Naive thymus-derived CD8-positive, alpha-beta T cell (primary cell): ENCODE measurements around the gene HES3. TPM values are rescaled to one million over a fixed set of nuclear protein-coding genes. Genes with fewer than 3 reads are reported as not detected.
"Not testable (repeated sequence)": the region's sequence is repeated elsewhere in the genome, so short reads cannot be mapped to it uniquely, and the experiment has no call there.

Source experiments
- ATAC-seq, 2 donors: fragments of 150-1000 bp; cut with Tn5 transposase in 1 of 2; sonication (Bioruptor Pico), chemical (Tn5 transposase) in 1 of 2; 1 replicate in 1 of 2; 2 replicates in 1 of 2; pipeline ENCODE4 v1.10.0; 2021; ENCODE audit warnings: mild to moderate bottlenecking in 2 of 2, moderate library complexity in 2 of 2
- POLR2A ChIA-PET: fragments of 350-600 bp; sonication (Branson Sonifier 250); formaldehyde crosslinking; loops from one replicate; lab custom pipeline; 2021; ENCODE audit warnings: antibody characterized with exemption; lab: Charles Lee
- DNase-seq, 10 donors: peaks; one replicate each; pipeline versions ENCODE4 v3.0.0 to v3.0.0-alpha.2; 2020 to 2022
- H3K27ac Mint-ChIP-seq, 10 donors: one replicate each; pipeline ENCODE4 v1.8.0; 2020 to 2022; ENCODE audit warnings: mild to moderate bottlenecking in 10 of 10, mixed read lengths in 10 of 10, moderate library complexity in 4 of 10, inconsistent platforms in 1 of 10
- H3K27me3 Mint-ChIP-seq, 5 donors: one replicate each; pipeline ENCODE4 v1.8.0; 2021 to 2022; ENCODE audit warnings: mixed read lengths in 5 of 5
- H3K36me3 Mint-ChIP-seq, 3 donors: one replicate each; pipeline ENCODE4 v1.8.0; 2020 to 2022; ENCODE audit warnings: mixed read lengths in 3 of 3, mild to moderate bottlenecking in 2 of 3, inconsistent platforms in 1 of 3
- H3K4me1 Mint-ChIP-seq, 4 donors: one replicate each; pipeline ENCODE4 v1.8.0; 2021 to 2022; ENCODE audit warnings: mixed read lengths in 4 of 4
- H3K4me3 Mint-ChIP-seq, 10 donors: one replicate each; pipeline ENCODE4 v1.8.0; 2020 to 2022; ENCODE audit warnings: mild to moderate bottlenecking in 10 of 10, mixed read lengths in 10 of 10, moderate library complexity in 6 of 10, inconsistent platforms in 1 of 10
- H3K9me3 Mint-ChIP-seq, 9 donors: one replicate each; pipeline ENCODE4 v1.8.0; 2020 to 2022; ENCODE audit warnings: mixed read lengths in 9 of 9, mild to moderate bottlenecking in 3 of 9, inconsistent platforms in 1 of 9, moderate library complexity in 1 of 9
- polyA plus RNA-seq, 3 donors: library from polyadenylated mRNA; unstranded; fragments of 300-500 nt; fragmentation: Illumina TruSeq; gene quantifications; one replicate each; pipeline ENCODE4 v1.2.3, GENCODE V29; 2021
- total RNA-seq, 8 experiments: library from RNA in 2 of 8; stranded (reverse) in 2 of 8; gene quantifications; one replicate each; pipeline ENCODE4 v1.2.3 and lab custom pipeline; 2021 to 2026

HES3 gene
- total and polyA plus RNA-seq, 5 experiments from 2014 or later: not detected

DNA sequence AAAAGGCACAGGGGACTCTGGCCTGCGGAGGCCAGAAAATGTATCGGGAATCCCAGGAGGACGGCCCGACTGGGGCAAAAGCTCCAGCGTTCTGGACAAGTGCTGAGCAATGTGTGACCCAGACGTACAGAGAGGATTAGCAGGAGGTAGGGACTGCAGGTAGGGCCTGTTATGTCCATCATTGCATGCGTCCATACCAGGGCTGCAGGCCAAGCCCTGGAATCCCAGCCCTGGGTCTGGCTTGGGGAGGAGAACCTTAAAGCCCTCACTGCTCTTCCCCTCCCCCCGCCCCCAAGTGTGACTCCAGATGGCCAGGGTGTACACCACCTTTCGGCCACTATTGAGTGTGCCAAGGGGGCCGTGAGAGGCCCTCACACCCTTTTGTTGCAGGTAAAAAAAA is 36.1 kb upstream of the HES3 start:
- no peak for ATAC-seq
- peak overlapping the region in 6 of 10 donors; percentile 10 to 52 (median 34) for H3K4me3 Mint-ChIP-seq
- peaks cover 0 to 20% (median 10%) of the 10 kb centered on the region in 4 donors for H3K4me1 Mint-ChIP-seq
- DNase-seq: no peak
- H3K9me3 Mint-ChIP-seq: no peaks in the 10 kb centered on the region
- peaks cover 6 to 53% (median 20%) of the 10 kb centered on the region in 5 donors for H3K27me3 Mint-ChIP-seq
- H3K27ac Mint-ChIP-seq: no peak overlapping the region
- POLR2A ChIA-PET: interaction anchor here (0.7 to 1.0 kb wide), 3 partner anchors 9 to 81 kb away, joined by 3 to 5 read pairs (median 4); no protein-coding TSS in a partner anchor
- no peaks in the 10 kb centered on the region for H3K36me3 Mint-ChIP-seq

DNA sequence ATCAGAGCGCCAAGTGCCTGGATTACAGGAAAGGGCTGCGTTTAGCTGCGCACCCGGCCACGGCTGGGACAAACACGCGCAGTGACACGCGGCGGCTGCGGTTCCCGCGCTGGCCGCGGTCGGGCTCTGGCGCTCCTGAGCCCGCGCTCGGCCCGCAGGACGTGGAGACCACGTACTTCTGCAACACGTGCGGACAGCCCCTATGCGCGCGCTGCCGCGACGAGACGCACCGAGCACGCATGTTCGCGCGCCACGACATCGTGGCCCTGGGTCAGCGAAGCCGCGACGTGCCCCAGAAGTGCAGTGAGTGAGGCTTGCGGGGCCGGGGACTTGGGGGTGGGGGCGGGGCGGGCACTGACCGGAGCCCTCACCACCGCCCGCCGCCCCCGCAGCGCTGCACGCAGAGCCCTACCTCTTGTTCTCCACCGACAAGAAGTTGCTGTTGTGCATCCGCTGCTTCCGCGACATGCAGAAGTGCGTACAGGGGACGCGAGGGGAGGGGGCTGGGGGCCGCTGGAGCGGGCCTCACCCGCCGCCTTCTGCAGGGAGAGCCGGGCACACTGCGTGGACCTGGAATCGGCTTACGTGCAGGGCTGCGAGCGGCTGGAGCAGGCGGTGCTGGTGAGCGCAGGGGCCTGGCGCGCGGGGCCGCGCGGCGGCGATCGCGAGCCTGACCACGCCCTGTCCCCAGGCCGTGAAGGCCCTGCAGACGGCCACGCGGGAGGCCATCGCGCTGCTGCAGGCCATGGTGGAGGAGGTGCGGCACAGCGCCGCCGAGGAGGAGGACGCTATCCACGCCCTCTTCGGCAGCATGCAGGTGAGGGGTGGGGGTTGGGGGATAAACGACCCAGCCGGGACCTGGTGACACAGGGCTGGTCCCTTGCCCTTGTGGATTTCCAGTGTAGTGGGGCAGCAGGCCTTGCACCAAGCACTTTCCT is 35.0 kb upstream of the HES3 start:
- ATAC-seq (peak; percentile 21 to 34), DNase-seq (no peak)
- H3K4me3 Mint-ChIP-seq: peak overlapping the region in 8 of 10 donors; percentile 24 to 58 (median 52)
- peaks cover 0 to 20% (median 10%) of the 10 kb centered on the region in 4 donors for H3K4me1 Mint-ChIP-seq
- H3K27ac Mint-ChIP-seq: no peak overlapping the region
- H3K9me3 Mint-ChIP-seq: no peaks in the 10 kb centered on the region
- H3K27me3 Mint-ChIP-seq: peaks cover 6 to 54% (median 20%) of the 10 kb centered on the region in 5 donors
- POLR2A ChIA-PET: interaction anchor here (0.7 to 1.0 kb wide), 3 partner anchors 8 to 80 kb away, joined by 3 to 5 read pairs (median 4); no protein-coding TSS in a partner anchor
- no peaks in the 10 kb centered on the region for H3K36me3 Mint-ChIP-seq

DNA sequence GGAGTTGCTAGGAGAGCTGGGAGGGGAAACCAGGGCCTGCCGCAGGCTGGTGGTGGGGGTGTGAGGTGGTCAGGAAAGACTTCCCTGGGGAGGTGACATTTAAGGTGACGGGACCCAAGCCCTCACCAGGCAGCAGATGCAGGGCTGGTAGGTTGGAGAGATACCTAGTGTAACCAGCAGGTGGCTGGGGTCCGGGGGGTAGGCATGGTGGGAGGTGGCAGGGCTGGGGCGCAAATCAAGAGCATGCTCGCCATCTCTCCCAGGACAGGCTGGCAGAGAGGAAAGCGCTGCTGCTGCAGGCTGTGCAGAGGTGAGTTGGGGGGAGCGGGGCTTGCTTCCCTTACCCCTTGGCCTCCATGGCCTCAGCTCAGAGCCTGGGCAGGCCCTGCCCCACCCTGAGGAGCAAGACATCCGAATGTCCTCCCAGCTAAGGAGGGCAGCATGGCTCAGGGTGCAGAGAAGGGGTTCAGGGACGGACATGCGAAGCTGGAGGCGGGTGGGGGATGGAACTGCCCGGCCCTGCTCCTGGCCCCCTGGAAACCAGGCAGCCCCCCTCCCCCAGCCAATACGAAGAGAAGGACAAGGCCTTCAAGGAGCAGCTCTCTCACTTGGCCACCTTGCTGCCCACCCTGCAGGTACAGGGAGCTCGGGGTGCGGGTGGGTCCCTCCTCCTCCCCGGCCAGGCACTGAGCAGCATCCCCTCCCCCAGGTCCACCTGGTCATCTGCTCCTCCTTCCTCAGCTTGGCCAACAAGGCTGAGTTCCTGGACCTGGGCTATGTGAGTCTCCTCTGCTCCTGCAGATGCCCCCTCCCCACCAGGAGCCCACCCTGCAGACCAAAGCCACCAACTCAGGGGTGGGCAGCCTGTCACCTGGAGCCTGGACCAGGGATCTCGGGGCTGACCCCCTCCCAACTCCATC is 34.1 kb upstream of the HES3 start:
- H3K27ac Mint-ChIP-seq: no peak overlapping the region
- H3K9me3 Mint-ChIP-seq: no peaks in the 10 kb centered on the region
- peaks cover 6 to 51% (median 23%) of the 10 kb centered on the region in 5 donors for H3K27me3 Mint-ChIP-seq
- H3K4me3 Mint-ChIP-seq: peak overlapping the region in 8 of 10 donors; percentile 24 to 58 (median 52)
- POLR2A ChIA-PET: no interaction called here
- no peaks in the 10 kb centered on the region for H3K36me3 Mint-ChIP-seq
- peak in 1 of 10 donors; percentile 26 for DNase-seq
- peak in 1 of 2 donors; percentile 27 for ATAC-seq
- peaks cover 0 to 16% (median 8%) of the 10 kb centered on the region in 4 donors for H3K4me1 Mint-ChIP-seq

DNA sequence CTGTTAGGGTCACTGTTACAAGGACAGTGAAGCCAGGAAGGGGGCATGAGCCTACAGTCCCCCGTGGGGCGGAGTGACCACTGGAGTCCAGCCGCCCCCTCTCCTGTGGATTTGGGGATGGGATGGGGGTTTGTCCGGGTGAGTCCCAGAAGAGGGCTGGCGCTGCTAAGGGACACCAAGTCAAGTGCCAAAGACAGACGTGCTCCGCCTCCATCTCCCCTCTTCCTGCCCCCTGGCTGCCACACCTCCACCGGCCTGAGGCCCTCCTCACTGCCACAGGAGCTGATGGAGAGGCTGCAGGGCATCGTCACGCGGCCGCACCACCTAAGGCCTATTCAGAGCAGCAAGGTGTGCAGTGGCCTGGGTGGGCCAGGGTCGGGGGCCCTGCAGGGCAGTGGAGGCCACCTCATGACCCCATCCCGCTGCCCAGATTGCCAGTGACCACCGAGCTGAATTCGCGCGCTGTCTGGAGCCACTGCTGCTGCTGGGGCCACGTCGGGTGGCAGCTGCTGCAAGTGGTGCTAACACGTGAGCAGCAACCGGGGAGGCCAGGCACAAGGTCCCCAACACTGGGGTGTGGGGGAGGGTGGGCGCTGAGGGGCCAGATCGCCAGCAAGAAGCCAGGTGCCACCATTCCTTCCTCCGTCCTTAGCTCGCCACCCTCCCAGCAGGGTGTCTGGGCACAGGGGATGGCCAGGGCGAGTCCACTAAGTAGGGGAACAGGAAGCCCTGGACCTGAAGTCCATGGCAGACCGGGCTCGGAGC is 33.2 kb upstream of the HES3 start:
- POLR2A ChIA-PET: no interaction called here
- H3K4me3 Mint-ChIP-seq: peak overlapping the region in 1 of 10 donors; percentile 11
- ATAC-seq: no peak

DNA sequence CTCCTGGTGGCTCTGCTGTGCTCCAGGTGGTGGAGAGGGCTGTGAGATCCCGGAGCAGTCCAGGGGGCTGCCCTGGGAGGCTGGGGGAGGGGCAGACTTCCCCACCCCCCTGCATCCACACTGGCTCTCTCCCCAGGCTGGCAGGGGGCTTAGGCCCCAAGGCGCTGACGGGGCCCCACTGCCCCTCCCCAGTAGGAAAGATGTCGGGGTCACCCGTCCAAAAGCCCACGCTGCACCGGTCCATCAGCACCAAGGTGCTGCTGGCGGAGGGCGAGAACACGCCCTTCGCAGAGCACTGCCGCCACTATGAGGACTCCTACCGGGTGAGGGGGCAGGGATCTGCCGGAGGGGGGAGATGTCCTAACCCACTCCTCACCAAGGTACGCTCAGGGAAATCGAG is 32.2 kb upstream of the HES3 start:
- peak overlapping the region in 1 of 10 donors; percentile 6 for H3K4me3 Mint-ChIP-seq

More for the DNA sequence above, 33.2 kb upstream of the HES3 start:
- Mint-ChIP-seq H3K36me3 (peaks cover 0 to 1% (median 0%) of the 10 kb centered on the region in 3 donors), H3K27me3 (peaks cover 8 to 52% (median 29%) of the 10 kb centered on the region in 5 donors), H3K9me3 (no peaks in the 10 kb centered on the region), H3K27ac (no peak overlapping the region), H3K4me1 (peaks cover 0 to 16% (median 7%) of the 10 kb centered on the region in 4 donors)
- no peak for DNase-seq

DNA sequence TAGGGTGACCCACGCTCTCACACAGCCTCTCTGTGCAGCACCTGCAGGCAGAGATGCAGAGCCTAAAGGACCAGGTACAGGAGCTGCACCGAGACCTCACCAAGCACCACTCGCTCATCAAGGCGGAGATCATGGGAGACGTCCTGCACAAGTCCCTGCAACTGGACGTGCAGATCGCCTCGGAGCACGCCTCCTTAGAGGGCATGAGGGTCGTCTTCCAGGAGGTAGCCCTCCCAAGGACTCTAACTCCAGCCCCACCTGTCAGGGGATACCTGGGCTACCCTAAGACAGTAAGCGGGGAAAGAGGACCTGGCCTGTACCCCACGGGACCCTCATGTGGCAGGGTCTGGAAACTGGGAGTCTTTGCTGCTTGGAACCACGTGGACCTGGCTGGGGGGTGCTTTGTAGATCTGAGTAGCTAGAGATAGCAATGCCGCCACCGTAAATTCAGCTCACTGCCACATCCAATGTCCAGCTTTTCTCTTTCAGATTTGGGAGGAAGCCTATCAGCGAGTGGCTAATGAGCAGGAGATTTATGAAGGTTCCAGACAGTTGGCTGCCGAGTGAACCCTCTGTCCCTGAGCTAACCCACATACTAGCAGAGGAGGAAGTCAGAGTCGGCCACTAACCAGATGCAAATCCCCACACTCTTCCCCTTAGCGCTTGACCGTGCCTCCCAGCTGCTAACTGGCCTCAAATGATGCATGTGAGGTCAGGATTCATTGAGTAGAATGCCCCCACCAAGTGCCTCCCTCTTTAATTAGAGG is 31.6 kb upstream of the HES3 start:
- peaks cover 0 to 2% (median 0%) of the 10 kb centered on the region in 3 donors for H3K36me3 Mint-ChIP-seq
- POLR2A ChIA-PET: interaction anchor here (0.6 kb wide), 1 partner anchor 11 kb away, joined by 4 read pairs; no protein-coding TSS in a partner anchor
- H3K4me1 Mint-ChIP-seq: peaks cover 0 to 13% (median 5%) of the 10 kb centered on the region in 4 donors
- peaks cover 7 to 52% (median 30%) of the 10 kb centered on the region in 5 donors for H3K27me3 Mint-ChIP-seq
- H3K9me3 Mint-ChIP-seq: no peaks in the 10 kb centered on the region
- ATAC-seq (no peak), DNase-seq (no peak)
- H3K27ac Mint-ChIP-seq: no peak overlapping the region
- peak overlapping the region in 2 of 10 donors; percentile 6 to 18 for H3K4me3 Mint-ChIP-seq

More for the DNA sequence above, 32.2 kb upstream of the HES3 start:
- DNase-seq (no peak), ATAC-seq (no peak)
- H3K4me1 Mint-ChIP-seq: peaks cover 0 to 16% (median 7%) of the 10 kb centered on the region in 4 donors
- H3K27ac Mint-ChIP-seq: peak overlapping the region in 1 of 10 donors; percentile 11
- H3K36me3 Mint-ChIP-seq: peaks cover 0 to 2% (median 0%) of the 10 kb centered on the region in 3 donors
- no peaks in the 10 kb centered on the region for H3K9me3 Mint-ChIP-seq
- POLR2A ChIA-PET: no interaction called here
- H3K27me3 Mint-ChIP-seq: peaks cover 10 to 52% (median 29%) of the 10 kb centered on the region in 5 donors

DNA sequence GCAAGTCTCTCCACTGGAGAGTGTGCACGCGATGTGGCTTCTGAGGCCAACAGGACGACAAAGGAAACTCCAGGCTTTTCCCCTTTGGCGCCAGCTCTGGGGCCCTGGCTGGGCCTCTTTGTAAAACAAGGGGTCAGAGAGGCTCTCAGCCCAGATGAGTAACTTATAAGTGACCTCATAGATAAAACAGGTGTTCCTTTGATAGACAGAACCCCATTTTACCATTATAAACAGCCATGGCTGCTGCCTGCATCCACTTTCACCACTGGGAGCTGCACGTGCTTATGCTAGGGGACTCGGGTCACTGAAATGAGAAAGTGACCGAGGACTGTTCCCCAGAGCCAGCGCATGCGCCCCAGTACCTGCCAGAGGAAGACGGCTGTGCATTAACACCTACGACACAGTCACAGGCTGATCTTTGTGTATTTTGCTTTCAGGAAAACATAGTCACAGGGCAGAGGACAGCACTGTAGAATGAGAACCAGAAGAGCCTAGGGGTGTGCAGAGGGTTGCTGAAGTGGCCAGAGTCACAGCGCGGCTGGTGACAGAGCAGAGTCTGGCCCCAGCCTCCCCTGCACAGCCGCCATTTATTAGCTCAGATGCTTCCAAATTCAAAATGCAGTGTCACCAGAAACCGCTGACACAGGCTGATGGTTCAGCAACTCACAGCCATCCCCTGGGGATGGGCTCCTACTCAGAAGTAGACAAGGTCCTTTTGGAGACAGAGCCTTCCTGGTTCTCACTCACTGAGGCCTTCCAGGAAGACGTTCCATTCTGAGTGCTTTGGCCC is 25.4 kb upstream of the HES3 start:
- peaks cover 0 to 18% (median 6%) of the 10 kb centered on the region in 3 donors for H3K36me3 Mint-ChIP-seq
- POLR2A ChIA-PET: no interaction called here
- DNase-seq (no peak), ATAC-seq (no peak)
- no peak overlapping the region for H3K4me3 Mint-ChIP-seq
- H3K4me1 Mint-ChIP-seq: peaks cover 0 to 2% (median 0%) of the 10 kb centered on the region in 4 donors
- no peaks in the 10 kb centered on the region for H3K9me3 Mint-ChIP-seq
- peak overlapping the region in 1 of 10 donors; percentile 52 for H3K27ac Mint-ChIP-seq
- H3K27me3 Mint-ChIP-seq: peaks cover 4 to 32% (median 22%) of the 10 kb centered on the region in 5 donors

DNA sequence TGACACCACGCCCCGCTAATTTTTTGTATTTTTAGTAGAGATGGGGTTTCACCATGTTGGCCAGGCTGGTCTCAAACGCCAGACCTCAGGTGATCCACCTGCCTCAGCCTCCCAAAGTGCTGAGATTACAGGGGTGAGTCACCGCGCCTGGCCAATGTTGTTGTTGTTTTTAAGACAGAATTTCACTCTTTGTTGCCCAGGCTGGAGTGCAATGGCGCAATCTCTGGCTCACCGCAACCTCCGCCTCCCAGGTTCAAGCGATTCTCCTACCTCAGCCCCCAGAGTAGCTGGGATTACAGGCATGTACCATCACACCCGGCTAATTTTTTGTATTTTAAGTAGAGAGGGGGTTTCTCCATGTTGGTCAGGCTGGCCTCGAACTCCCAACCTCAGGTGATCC is 24.3 kb upstream of the HES3 start:
- H3K4me1 Mint-ChIP-seq, POLR2A ChIA-PET, DNase-seq, H3K4me3 Mint-ChIP-seq, ATAC-seq, H3K27ac Mint-ChIP-seq, H3K9me3 Mint-ChIP-seq: not testable (repeated sequence)
- peaks cover 4 to 32% (median 22%) of the 10 kb centered on the region in 5 donors for H3K27me3 Mint-ChIP-seq
- peaks cover 0 to 29% (median 11%) of the 10 kb centered on the region in 3 donors for H3K36me3 Mint-ChIP-seq

DNA sequence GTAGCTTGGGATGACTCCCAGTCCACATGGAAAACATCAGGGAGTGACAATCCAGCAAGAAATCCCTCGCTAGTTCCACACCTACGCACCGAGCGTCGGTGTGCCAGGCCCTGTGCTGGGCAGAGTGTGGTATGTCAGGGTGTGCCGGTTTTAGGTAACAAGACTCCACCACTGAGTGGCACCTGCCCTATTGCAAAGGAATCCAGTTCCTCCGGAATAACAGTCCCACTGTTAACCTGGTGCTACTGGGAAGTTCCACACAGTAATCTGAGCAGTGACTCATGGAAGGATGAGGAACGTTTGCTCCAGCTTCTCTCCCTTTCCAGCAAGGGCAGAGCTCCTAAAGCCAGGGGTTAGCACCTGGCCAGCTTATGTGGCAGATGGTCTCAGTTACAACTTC is 23.7 kb upstream of the HES3 start:
- POLR2A ChIA-PET: no interaction called here
- Mint-ChIP-seq H3K4me3 (no peak overlapping the region), H3K27me3 (peaks cover 4 to 27% (median 19%) of the 10 kb centered on the region in 5 donors), H3K9me3 (no peaks in the 10 kb centered on the region), H3K4me1 (peaks cover 0 to 2% (median 0%) of the 10 kb centered on the region in 4 donors), H3K36me3 (peaks cover 0 to 35% (median 11%) of the 10 kb centered on the region in 3 donors), H3K27ac (no peak overlapping the region)
- no peak for DNase-seq
- ATAC-seq: no peak

DNA sequence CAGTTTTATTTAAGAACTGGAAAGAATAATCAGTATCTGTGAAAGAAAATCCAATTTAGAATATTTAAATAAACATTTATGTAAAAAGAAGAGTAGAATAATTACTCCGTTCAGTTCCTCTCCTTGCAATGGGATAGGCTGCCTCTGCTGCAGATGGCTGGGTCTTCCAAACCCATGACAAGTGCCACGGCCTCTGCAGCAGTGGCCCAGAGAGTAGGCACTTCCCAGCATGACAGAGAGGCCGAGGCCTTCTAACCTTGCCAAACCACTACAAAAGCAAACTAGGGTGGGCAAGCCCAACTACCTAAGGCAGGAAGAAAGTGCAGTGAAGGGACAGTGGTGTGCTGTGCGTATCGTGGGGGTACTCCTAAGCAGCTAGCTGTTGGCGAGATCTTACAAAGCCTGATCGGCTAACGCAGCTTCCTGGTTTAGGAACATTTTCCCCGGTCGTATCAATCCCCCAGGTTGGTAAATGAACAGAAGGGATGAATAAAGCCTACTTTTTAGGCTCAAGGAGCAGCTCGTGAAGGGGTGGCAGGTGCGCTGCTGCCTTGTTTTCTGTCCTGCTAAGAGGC is 22.7 kb upstream of the HES3 start:
- Mint-ChIP-seq H3K9me3 (no peaks in the 10 kb centered on the region), H3K27ac (no peak overlapping the region), H3K4me3 (no peak overlapping the region), H3K36me3 (peaks cover 0 to 45% (median 9%) of the 10 kb centered on the region in 3 donors), H3K27me3 (peaks cover 0 to 19% (median 11%) of the 10 kb centered on the region in 5 donors), H3K4me1 (peaks cover 0 to 5% (median 0%) of the 10 kb centered on the region in 4 donors)
- no peak for ATAC-seq
- peak in 1 of 10 donors; percentile 43 for DNase-seq
- POLR2A ChIA-PET: no interaction called here
